ENCODE results near the gene KLHDC4. TPM values are rescaled to one million over a fixed set of nuclear protein-coding genes. Genes with fewer than 3 reads are reported as not detected.
A peak's percentile ranks its signal among the peaks of the same experiment; 100 is the strongest.

The KLHDC4 gene
- total and polyA plus RNA-seq, 9 of the 15 experiments (the other 6 are each of a cell fraction or from before 2014, with no cell fraction given) = 1.3 to 68.1 (median 32.8) TPM

GRCh38 chr16:87721622-87722585 is 43.9 kb downstream of the KLHDC4 start (continued):
- TF ChIP-seq SREBF1 (IDR thresholded peaks at IDR 0.05; ENCODE audit: borderline replicate concordance, low read depth, low read length) (no peak), HNRNPL (IDR thresholded peaks at IDR 0.05; ENCODE audit: low read depth, low read length) (no peak), ZNF449 (CRISPR knock-in tag; IDR thresholded peaks at IDR 0.05) (no peak), ZNF780A (CRISPR knock-in tag; IDR thresholded peaks at IDR 0.05) (no peak), HOXB6 (CRISPR knock-in tag; IDR thresholded peaks at IDR 0.05; ENCODE audit: borderline replicate concordance) (no peak), PREB (CRISPR knock-in tag; IDR thresholded peaks at IDR 0.05) (no peak), FOXJ3 (CRISPR knock-in tag; IDR thresholded peaks at IDR 0.05) (no peak), DEAF1 (CRISPR knock-in tag; IDR thresholded peaks at IDR 0.05) (no peak), SIRT6 (IDR thresholded peaks at IDR 0.05; ENCODE audit: low read depth, low read length) (no peak), SNRNP70 (optimal IDR thresholded peaks at IDR 0.05; ENCODE audit: low read depth, low read length) (no peak), ZNF764 (CRISPR knock-in tag; IDR thresholded peaks at IDR 0.05; ENCODE audit: low read depth) (no peak), RAD21 (CRISPR knock-in tag; conservative IDR thresholded peaks at IDR 0.05 in 1 of 2, IDR thresholded peaks at IDR 0.05 in 1 of 2) (no peak), HNRNPLL (IDR thresholded peaks at IDR 0.05; ENCODE audit: low read depth, low read length, poor library complexity, severe bottlenecking) (no peak), PTBP1 (IDR thresholded peaks at IDR 0.05; ENCODE audit: low read depth, low read length) (no peak), ETS1 (conservative IDR thresholded peaks at IDR 0.05; ENCODE audit: control insufficient read depth, low read depth, low read length) (peak; percentile 43; the same call in 1 of the 2 replicates), ZNF398 (CRISPR knock-in tag; IDR thresholded peaks at IDR 0.05) (no peak), CEBPB (tag; IDR thresholded peaks at IDR 0.05) (no peak), MYBL2 (IDR thresholded peaks at IDR 0.05; ENCODE audit: low read depth) (no peak), MYBL2 (CRISPR knock-in tag; IDR thresholded peaks at IDR 0.05; ENCODE audit: borderline replicate concordance) (no peak)
